Liver (tissue), 3 donors: ENCODE results near the gene ASB1.

Source experiments
- EGR1 ChIP-seq, 2 donors: IDR thresholded peaks; 2 replicates each; pipeline ENCODE4 v1.6.1; 2016 to 2018; ENCODE audit warnings: antibody characterized with exemption in 2 of 2, low read depth in 2 of 2
- GABPA ChIP-seq, 2 donors: IDR thresholded peaks in 1 of 2; conservative IDR thresholded peaks in 1 of 2; 2 replicates each; pipeline ENCODE4 v1.6.1; 2016; ENCODE audit warnings: antibody characterized with exemption in 2 of 2, mild to moderate bottlenecking in 1 of 2, moderate library complexity in 1 of 2
- JUND ChIP-seq, 2 donors: IDR thresholded peaks; 2 replicates each; pipeline ENCODE4 v1.6.1; 2016; ENCODE audit warnings: antibody characterized with exemption in 2 of 2
- RAD21 ChIP-seq, 2 donors: IDR thresholded peaks; 2 replicates each; pipeline ENCODE4 v1.6.1; 2016; ENCODE audit warnings: antibody characterized with exemption in 2 of 2, mild to moderate bottlenecking in 2 of 2
- RXRA ChIP-seq, 2 donors: IDR thresholded peaks; 2 replicates each; pipeline ENCODE4 v1.6.1; 2017 to 2018; ENCODE audit warnings: antibody characterized with exemption in 2 of 2, mild to moderate bottlenecking in 1 of 2
- SP1 ChIP-seq: IDR thresholded peaks from 2 replicates; pipeline ENCODE4 v1.6.1; 2018; ENCODE audit warnings: antibody characterized with exemption, mild to moderate bottlenecking
- TAF1 ChIP-seq: conservative IDR thresholded peaks from 2 replicates; pipeline ENCODE4 v1.6.1; 2016; ENCODE audit warnings: antibody characterized with exemption, mild to moderate bottlenecking
- TF ChIP-seq, protein P1 (sequence below): fragments of 150-350 bp; IDR thresholded peaks from 2 replicates; pipeline ENCODE4 v1.5.1; 2017; ENCODE audit warnings: improper control_type of control experiment, low read depth, low read length; ENCODE audit not compliant: missing input control
- TF ChIP-seq, protein P2 (sequence below): IDR thresholded peaks from 2 replicates; pipeline ENCODE4 v1.6.1; 2016; ENCODE audit warnings: antibody characterized with exemption, mild to moderate bottlenecking
- TF ChIP-seq, protein P3 (sequence below): IDR thresholded peaks from 2 replicates; pipeline ENCODE4 v1.6.1; 2016; ENCODE audit warnings: antibody characterized with exemption
- TF ChIP-seq, protein P4 (sequence below): IDR thresholded peaks from 2 replicates; pipeline ENCODE4 v1.6.1; 2016; ENCODE audit warnings: antibody characterized with exemption
- donor health status: healthy.
- donor health status: healthy.

DNA sequence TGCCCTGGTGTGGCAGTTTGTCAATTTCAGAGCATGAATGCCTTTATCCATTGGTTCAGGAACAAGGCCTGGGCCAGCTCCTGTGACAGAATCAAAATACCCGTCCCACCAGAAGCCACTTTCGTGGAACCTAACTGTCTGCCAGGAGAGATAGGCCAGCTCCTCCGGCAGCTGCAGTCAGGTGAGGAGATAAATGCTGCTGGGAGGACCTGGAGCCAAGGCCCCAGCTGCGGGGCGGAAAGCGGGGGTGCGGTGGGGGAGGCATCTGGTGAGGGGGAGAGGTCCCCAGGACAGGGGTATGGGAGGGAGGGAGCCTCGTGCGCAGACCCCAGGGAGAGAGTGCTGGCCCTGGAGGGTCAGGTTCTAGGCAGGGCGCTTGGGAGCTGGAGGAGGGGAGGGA lies 4.4 kb upstream of the ASB1 start:
- TF ChIP-seq GABPA (IDR thresholded peaks at IDR 0.05 in 1 of 2, conservative IDR thresholded peaks at IDR 0.05 in 1 of 2) = no peak
- TF ChIP-seq RAD21 (IDR thresholded peaks at IDR 0.05) = no peak
- TF ChIP-seq, protein P1, sequence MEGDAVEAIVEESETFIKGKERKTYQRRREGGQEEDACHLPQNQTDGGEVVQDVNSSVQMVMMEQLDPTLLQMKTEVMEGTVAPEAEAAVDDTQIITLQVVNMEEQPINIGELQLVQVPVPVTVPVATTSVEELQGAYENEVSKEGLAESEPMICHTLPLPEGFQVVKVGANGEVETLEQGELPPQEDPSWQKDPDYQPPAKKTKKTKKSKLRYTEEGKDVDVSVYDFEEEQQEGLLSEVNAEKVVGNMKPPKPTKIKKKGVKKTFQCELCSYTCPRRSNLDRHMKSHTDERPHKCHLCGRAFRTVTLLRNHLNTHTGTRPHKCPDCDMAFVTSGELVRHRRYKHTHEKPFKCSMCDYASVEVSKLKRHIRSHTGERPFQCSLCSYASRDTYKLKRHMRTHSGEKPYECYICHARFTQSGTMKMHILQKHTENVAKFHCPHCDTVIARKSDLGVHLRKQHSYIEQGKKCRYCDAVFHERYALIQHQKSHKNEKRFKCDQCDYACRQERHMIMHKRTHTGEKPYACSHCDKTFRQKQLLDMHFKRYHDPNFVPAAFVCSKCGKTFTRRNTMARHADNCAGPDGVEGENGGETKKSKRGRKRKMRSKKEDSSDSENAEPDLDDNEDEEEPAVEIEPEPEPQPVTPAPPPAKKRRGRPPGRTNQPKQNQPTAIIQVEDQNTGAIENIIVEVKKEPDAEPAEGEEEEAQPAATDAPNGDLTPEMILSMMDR = no peak
- TF ChIP-seq, protein P2, sequence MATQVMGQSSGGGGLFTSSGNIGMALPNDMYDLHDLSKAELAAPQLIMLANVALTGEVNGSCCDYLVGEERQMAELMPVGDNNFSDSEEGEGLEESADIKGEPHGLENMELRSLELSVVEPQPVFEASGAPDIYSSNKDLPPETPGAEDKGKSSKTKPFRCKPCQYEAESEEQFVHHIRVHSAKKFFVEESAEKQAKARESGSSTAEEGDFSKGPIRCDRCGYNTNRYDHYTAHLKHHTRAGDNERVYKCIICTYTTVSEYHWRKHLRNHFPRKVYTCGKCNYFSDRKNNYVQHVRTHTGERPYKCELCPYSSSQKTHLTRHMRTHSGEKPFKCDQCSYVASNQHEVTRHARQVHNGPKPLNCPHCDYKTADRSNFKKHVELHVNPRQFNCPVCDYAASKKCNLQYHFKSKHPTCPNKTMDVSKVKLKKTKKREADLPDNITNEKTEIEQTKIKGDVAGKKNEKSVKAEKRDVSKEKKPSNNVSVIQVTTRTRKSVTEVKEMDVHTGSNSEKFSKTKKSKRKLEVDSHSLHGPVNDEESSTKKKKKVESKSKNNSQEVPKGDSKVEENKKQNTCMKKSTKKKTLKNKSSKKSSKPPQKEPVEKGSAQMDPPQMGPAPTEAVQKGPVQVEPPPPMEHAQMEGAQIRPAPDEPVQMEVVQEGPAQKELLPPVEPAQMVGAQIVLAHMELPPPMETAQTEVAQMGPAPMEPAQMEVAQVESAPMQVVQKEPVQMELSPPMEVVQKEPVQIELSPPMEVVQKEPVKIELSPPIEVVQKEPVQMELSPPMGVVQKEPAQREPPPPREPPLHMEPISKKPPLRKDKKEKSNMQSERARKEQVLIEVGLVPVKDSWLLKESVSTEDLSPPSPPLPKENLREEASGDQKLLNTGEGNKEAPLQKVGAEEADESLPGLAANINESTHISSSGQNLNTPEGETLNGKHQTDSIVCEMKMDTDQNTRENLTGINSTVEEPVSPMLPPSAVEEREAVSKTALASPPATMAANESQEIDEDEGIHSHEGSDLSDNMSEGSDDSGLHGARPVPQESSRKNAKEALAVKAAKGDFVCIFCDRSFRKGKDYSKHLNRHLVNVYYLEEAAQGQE = no peak
- TF ChIP-seq, protein P3, sequence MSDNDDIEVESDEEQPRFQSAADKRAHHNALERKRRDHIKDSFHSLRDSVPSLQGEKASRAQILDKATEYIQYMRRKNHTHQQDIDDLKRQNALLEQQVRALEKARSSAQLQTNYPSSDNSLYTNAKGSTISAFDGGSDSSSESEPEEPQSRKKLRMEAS = no peak
- TF ChIP-seq JUND (IDR thresholded peaks at IDR 0.05) = no peak
- TF ChIP-seq TAF1 = no peak
- TF ChIP-seq RXRA (IDR thresholded peaks at IDR 0.05) = no peak
- TF ChIP-seq, protein P4, sequence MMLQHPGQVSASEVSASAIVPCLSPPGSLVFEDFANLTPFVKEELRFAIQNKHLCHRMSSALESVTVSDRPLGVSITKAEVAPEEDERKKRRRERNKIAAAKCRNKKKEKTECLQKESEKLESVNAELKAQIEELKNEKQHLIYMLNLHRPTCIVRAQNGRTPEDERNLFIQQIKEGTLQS = no peak
- TF ChIP-seq EGR1 (IDR thresholded peaks at IDR 0.05; ENCODE audit: low read depth in 2 of 2) = no peak
- TF ChIP-seq SP1 = no peak
